ENCODE results near the gene TOP2B.

Gene TOP2B

GRCh38 chr3:25661694-25662437 is 2.8 kb downstream of the TOP2B start:
- DNase-seq (ENCODE audit: low spot score) = no peak
- no peak for TF ChIP-seq CTCF (IDR thresholded peaks at IDR 0.05; ENCODE audit: extremely low read depth, missing control alignments)

DNA sequence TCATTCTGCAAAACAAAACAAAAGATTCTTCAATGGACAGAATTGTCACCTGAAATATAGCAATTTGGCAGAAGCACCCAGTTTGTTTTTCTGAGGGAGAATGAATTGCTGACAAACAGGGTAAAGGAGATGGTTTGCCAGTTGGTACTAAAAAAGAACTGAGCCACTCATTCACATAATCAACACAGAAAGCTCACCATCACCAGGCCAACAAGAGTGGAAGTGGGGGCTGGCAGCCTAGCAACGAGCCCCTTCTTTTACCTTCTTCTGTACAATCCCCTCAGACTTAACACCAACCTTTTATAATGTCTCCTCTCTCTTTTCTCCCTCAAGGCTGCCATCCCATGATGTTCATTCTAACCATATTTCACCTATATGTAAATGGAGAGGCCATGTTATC is 5.9 kb downstream of the TOP2B start:
- no peak for TF ChIP-seq CTCF (IDR thresholded peaks at IDR 0.05; ENCODE audit: extremely low read depth, missing control alignments)
- no peak for DNase-seq (ENCODE audit: low spot score)

- DNase-seq (ENCODE audit: low spot score) = no peak
- TF ChIP-seq CTCF (IDR thresholded peaks at IDR 0.05; ENCODE audit: extremely low read depth, missing control alignments) = no peak
Observed at GRCh38 chr3:25657293-25657692, 7.4 kb downstream of the TOP2B start.

DNA sequence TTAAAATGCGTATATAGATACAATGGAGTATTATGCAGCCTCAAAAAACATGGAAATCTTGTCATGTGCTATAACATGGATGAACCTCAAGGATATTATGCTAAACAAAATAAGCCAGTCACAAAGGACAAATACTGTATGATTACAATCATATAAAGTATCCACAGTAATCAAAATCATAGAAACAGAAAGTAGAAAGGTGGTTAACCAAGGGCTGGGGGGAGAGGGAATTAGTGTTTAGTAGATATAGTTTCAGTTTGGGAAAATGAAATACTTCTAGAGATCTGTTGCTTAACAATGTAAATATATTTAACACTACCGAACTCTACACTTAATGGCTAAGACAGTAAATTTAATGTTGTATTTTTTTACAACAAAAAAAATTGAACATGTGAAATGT is 9.0 kb downstream of the TOP2B start:
- TF ChIP-seq CTCF (IDR thresholded peaks at IDR 0.05; ENCODE audit: extremely low read depth, missing control alignments) = no peak
- no peak for DNase-seq (ENCODE audit: low spot score)

- DNase-seq (ENCODE audit: low spot score) = no peak
- TF ChIP-seq CTCF (IDR thresholded peaks at IDR 0.05; ENCODE audit: extremely low read depth, missing control alignments) = no peak
Observed at GRCh38 chr3:25654576-25654975, 10.1 kb downstream of the TOP2B start.

GRCh38 chr3:25653322-25653721 is 11.4 kb downstream of the TOP2B start:
- TF ChIP-seq CTCF (IDR thresholded peaks at IDR 0.05; ENCODE audit: extremely low read depth, missing control alignments) = no peak
- DNase-seq (ENCODE audit: low spot score) = no peak

DNA sequence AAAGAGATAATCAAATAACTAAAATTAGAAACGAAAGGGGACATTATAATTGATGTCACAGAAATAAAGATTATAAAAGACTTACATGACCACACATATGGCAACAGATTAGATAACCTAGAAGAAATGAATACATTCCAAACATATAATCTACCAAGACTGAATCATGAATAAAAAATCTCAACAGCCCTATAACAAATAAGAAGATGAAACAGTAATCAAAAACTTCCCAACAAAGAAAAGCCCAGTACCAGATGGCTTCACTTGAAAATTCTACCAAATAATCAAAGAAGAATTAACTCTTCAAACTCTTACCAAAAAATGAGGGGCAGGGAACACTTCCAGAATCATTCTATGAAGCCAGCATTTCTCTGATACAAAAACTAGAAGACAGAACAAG is 11.8 kb downstream of the TOP2B start:
- no peak for TF ChIP-seq CTCF (IDR thresholded peaks at IDR 0.05; ENCODE audit: extremely low read depth, missing control alignments)

More for the DNA sequence above, 11.8 kb downstream of the TOP2B start:
- no peak for DNase-seq (ENCODE audit: low spot score)

Data from GM20000 (cell line).